IMR-90 (cell line): ENCODE measurements around the gene GRM8. TPM values are rescaled to one million over a fixed set of nuclear protein-coding genes. Genes with fewer than 3 reads are reported as not detected.

ENCODE experiments used
- ATAC-seq: fragments of 200-7000 bp; cut with Tn5 transposase; 2 replicates; pipeline ENCODE4 v1.9.1; 2020; ENCODE audit warnings: low read depth, mild to moderate bottlenecking, moderate library complexity
- BruUV-seq: library from RNA; stranded (reverse); fragments of 400-500 nt; replicated peaks from 2 replicates; lab custom pipeline; 2021; lab: Mats Ljungman, UMichigan
- CTCF ChIA-PET: fragments of 300-600 bp; formaldehyde crosslinking; extraction: SDS; loops from one replicate; lab custom pipeline; 2021; ENCODE audit warnings: antibody characterized with exemption; lab: Yijun Ruan, JAX
- POLR2A ChIA-PET: fragments of 300-600 bp; sonication (Branson Sonifier 250); formaldehyde crosslinking; loops from one replicate; lab custom pipeline; 2022; ENCODE audit warnings: antibody characterized with exemption; ENCODE audit not compliant: unreplicated experiment; lab: Charles Lee
- DNase-seq: peaks from one replicate; pipeline ENCODE4 v3.0.0; 2013
- H2AFZ ChIP-seq: replicated peaks from 2 replicates; pipeline ENCODE3; 2013; ENCODE audit warnings: low read length, mild to moderate bottlenecking; ENCODE audit not compliant: poor library complexity
- H2AK5ac ChIP-seq: 2 replicates; pipeline ENCODE4 v1.6.1; 2013; ENCODE audit warnings: low read depth, low read length, inconsistent platforms
- H2AK9ac ChIP-seq: replicated peaks from 2 replicates; pipeline ENCODE3; 2013; ENCODE audit warnings: mild to moderate bottlenecking, low read depth, low read length, moderate library complexity; ENCODE audit not compliant: poor library complexity
- H2BK120ac ChIP-seq: 2 replicates; pipeline ENCODE4 v1.6.1; 2013; ENCODE audit warnings: low read depth, low read length, inconsistent platforms
- H2BK15ac ChIP-seq: 3 replicates; pipeline ENCODE4 v1.6.1; 2013; ENCODE audit warnings: low read depth, low read length, inconsistent platforms
- H2BK20ac ChIP-seq: 2 replicates; pipeline ENCODE4 v1.6.1; 2013; ENCODE audit warnings: low read depth, mild to moderate bottlenecking, inconsistent platforms, low read length, moderate library complexity
- H2BK5ac ChIP-seq: 2 replicates; pipeline ENCODE4 v1.6.1; 2013; ENCODE audit warnings: mild to moderate bottlenecking, low read depth, low read length, inconsistent platforms; ENCODE audit not compliant: poor library complexity, severe bottlenecking
- H3K14ac ChIP-seq: replicated peaks from 2 replicates; pipeline ENCODE4 v1.6.1; 2013; ENCODE audit warnings: low read depth, low read length, inconsistent platforms
- H3K18ac ChIP-seq: 2 replicates; pipeline ENCODE4 v1.6.1; 2013; ENCODE audit warnings: low read depth, low read length, control low read depth
- H3K23ac ChIP-seq: 2 replicates; pipeline ENCODE4 v1.6.1; 2013; ENCODE audit warnings: low read depth, low read length, inconsistent platforms
- H3K27ac ChIP-seq: 2 replicates; pipeline ENCODE4 v1.5.1; 2013; ENCODE audit warnings: mild to moderate bottlenecking, control low read depth, low read length; ENCODE audit not compliant: insufficient read depth
- H3K27me3 ChIP-seq: 2 replicates; pipeline ENCODE4 v1.6.1; 2013; ENCODE audit warnings: low read length; ENCODE audit not compliant: control insufficient read depth, insufficient read depth
- H3K36me3 ChIP-seq: 2 replicates; pipeline ENCODE4 v1.6.1; 2013; ENCODE audit warnings: low read length, mixed read lengths; ENCODE audit not compliant: control insufficient read depth, insufficient read depth
- H3K4ac ChIP-seq: 2 replicates; pipeline ENCODE4 v1.6.1; 2013; ENCODE audit warnings: low read depth, low read length, inconsistent platforms
- H3K4me1 ChIP-seq: 2 replicates; pipeline ENCODE4 v1.6.1; 2013; ENCODE audit warnings: low read length, mixed read lengths; ENCODE audit not compliant: control insufficient read depth, insufficient read depth
- H3K4me2 ChIP-seq: 2 replicates; pipeline ENCODE4 v1.6.1; 2013; ENCODE audit warnings: low read depth, mild to moderate bottlenecking, control low read depth, low read length, moderate library complexity
- H3K4me3 ChIP-seq: 2 replicates; pipeline ENCODE4 v1.5.1; 2013; ENCODE audit warnings: low read depth, mild to moderate bottlenecking, control low read depth, low read length, moderate library complexity; ENCODE audit not compliant: insufficient read depth
- H3K56ac ChIP-seq: 2 replicates; pipeline ENCODE4 v1.6.1; 2013; ENCODE audit warnings: low read length, inconsistent platforms; ENCODE audit not compliant: insufficient read depth; ENCODE audit errors: extremely low read depth
- H3K79me1 ChIP-seq, 2 experiments: 2 replicates each; pipeline ENCODE4 v1.6.1; 2013; ENCODE audit warnings: low read length in 2 of 2, inconsistent platforms in 1 of 2, low read depth in 1 of 2
- H3K9ac ChIP-seq: 2 replicates; pipeline ENCODE4 v1.6.1; 2013; ENCODE audit warnings: low read depth, low read length, control low read depth
- H3K9me1 ChIP-seq: 2 replicates; pipeline ENCODE4 v1.6.1; 2013; ENCODE audit warnings: low read length, inconsistent platforms; ENCODE audit not compliant: insufficient read depth
- H3K9me3 ChIP-seq: 2 replicates; pipeline ENCODE4 v1.6.1; 2013; ENCODE audit warnings: low read length; ENCODE audit not compliant: control insufficient read depth, insufficient read depth
- H4K20me1 ChIP-seq: 2 replicates; pipeline ENCODE4 v1.6.1; 2013; ENCODE audit warnings: low read length, inconsistent platforms; ENCODE audit not compliant: insufficient read depth
- H4K5ac ChIP-seq: 2 replicates; pipeline ENCODE4 v1.6.1; 2013; ENCODE audit warnings: mild to moderate bottlenecking, low read depth, low read length, control low read depth
- H4K8ac ChIP-seq, 2 experiments: 2 replicates each; pipeline ENCODE4 v1.6.1; 2013; ENCODE audit warnings: low read depth in 2 of 2, low read length in 2 of 2, control low read depth in 1 of 2, inconsistent platforms in 1 of 2
- H4K91ac ChIP-seq: 2 replicates; pipeline ENCODE4 v1.6.1; 2013; ENCODE audit warnings: low read depth, low read length, inconsistent platforms; ENCODE audit not compliant: insufficient read depth
- CHD1 ChIP-seq: IDR thresholded peaks from 2 replicates; pipeline ENCODE4 v1.6.1; 2012; ENCODE audit warnings: low read depth, low read length, improper control_type of control experiment
- CTCF ChIP-seq: conservative IDR thresholded peaks from 2 replicates; pipeline ENCODE4 v1.5.1; 2012; ENCODE audit warnings: mild to moderate bottlenecking, low read depth, low read length, improper control_type of control experiment
- MAFK ChIP-seq: IDR thresholded peaks from 2 replicates; pipeline ENCODE4 v1.6.1; 2012; ENCODE audit warnings: low read depth, low read length, improper control_type of control experiment
- MAZ ChIP-seq: IDR thresholded peaks from 2 replicates; pipeline ENCODE4 v1.6.1; 2012; ENCODE audit warnings: low read depth, mild to moderate bottlenecking, low read length, improper control_type of control experiment, moderate library complexity, borderline replicate concordance
- NFE2L2 ChIP-seq: fragments of 150-350 bp; IDR thresholded peaks from 2 replicates; pipeline ENCODE4 v1.6.1; 2016; ENCODE audit warnings: low read depth, mild to moderate bottlenecking, low read length
- POLR2A ChIP-seq: IDR thresholded peaks from 2 replicates; pipeline ENCODE4 v1.6.1; 2012; ENCODE audit warnings: mild to moderate bottlenecking, low read depth, low read length
- RCOR1 ChIP-seq: IDR thresholded peaks from 2 replicates; pipeline ENCODE4 v1.6.1; 2012; ENCODE audit warnings: mild to moderate bottlenecking, low read length, improper control_type of control experiment; ENCODE audit not compliant: insufficient replicate concordance
- RFX5 ChIP-seq: IDR thresholded peaks from 2 replicates; pipeline ENCODE4 v1.8.0; 2012; ENCODE audit warnings: low read depth, mild to moderate bottlenecking, low read length, moderate library complexity
- WGBS, 2 experiments: methylation state at CpG; one replicate each; pipeline versions ENCODE4 v1.1.5 to v1.1.7; 2013; ENCODE audit warnings: missing lambda C conversion rate in 2 of 2; ENCODE audit not compliant: insufficient read length in 1 of 2; ENCODE audit errors: extremely low coverage in 2 of 2; 5-methylcytosine and 5-hydroxymethylcytosine counted together
- dilution Hi-C: fragments of 300-500 bp; cut with HindIII; formaldehyde crosslinking; loops from one replicate; pipeline ENCODE4 v1.14.3; 2018; ENCODE audit warnings: low sequenced_read_pairs; ENCODE audit not compliant: unreplicated experiment
- in situ Hi-C: fragments of 300-500 bp; cut with MboI; formaldehyde crosslinking; loops from 3 replicates; pipeline ENCODE4 v1.14.3; 2019; ENCODE audit warnings: low sequenced_read_pairs, inconsistent platforms, mixed read lengths
- intact Hi-C: fragments of 100-400 bp; cut with micrococcal nuclease; formaldehyde crosslinking; loops from 2 replicates; pipeline ENCODE4 v1.10.0; 2022
- polyA plus RNA-seq, 3 experiments: library from polyadenylated mRNA; depleted of rRNA; stranded (reverse); fragments of >200 nt; gene quantifications; 2 replicates each; pipeline ENCODE4 v1.2.3, GENCODE V29; 2012; ENCODE audit warnings: low replicate concordance in 1 of 3
- total RNA-seq: library from RNA; depleted of rRNA; stranded (reverse); fragments of >200 nt; gene quantifications from 2 replicates; pipeline ENCODE4 v1.2.3, GENCODE V29; 2012

GRM8 gene
- total and polyA plus RNA-seq, 2 of the 4 experiments (the other 2 are of a cell fraction) = not detected

- Histone ChIP-seq H2AK9ac (peak overlapping the region; percentile 71), H2AFZ (peak overlapping the region; percentile 92), H3K9me3 (no peaks in the 10 kb centered on the region), H3K4me2 (peak overlapping the region; percentile 55), H3K23ac (no peak overlapping the region), H3K4ac (no peak overlapping the region), H4K91ac (no peak overlapping the region), H2BK15ac (no peak overlapping the region), H2BK5ac (no peak overlapping the region), H2BK20ac (no peak overlapping the region), H3K79me1 (no peaks in the 10 kb centered on the region), H2BK120ac (no peak overlapping the region), H3K56ac (no peak overlapping the region), H3K27ac (no peak overlapping the region), H4K20me1 (no peaks in the 10 kb centered on the region), H2AK5ac (no peak overlapping the region), H4K8ac (no peak overlapping the region), H3K4me3 (peak overlapping the region; percentile 4; the same call in 1 of the 2 replicates), H3K36me3 (no peaks in the 10 kb centered on the region), H4K5ac (no peak overlapping the region), H3K18ac (no peak overlapping the region), H3K9ac (no peak overlapping the region), H3K9me1 (no peaks in the 10 kb centered on the region), H3K27me3 (peaks cover 38% of the 10 kb centered on the region), H3K4me1 (peaks cover 6% of the 10 kb centered on the region; the same call in 1 of the 2 replicates), H3K14ac (no peak overlapping the region)
- intact Hi-C loops = loop anchor here (2.0 kb wide), 1 partner anchor 450 kb away; no protein-coding TSS in a partner anchor
- ATAC-seq (no peak), DNase-seq (no peak)
- no TSS peak for BruUV-seq
- dilution Hi-C loops = no loop called here
- no peak for TF ChIP-seq MAFK
- TF ChIP-seq RFX5 = no peak
- no peak for TF ChIP-seq RCOR1
- no peak for TF ChIP-seq POLR2A
- TF ChIP-seq NFE2L2 = no peak
- TF ChIP-seq MAZ = no peak
- TF ChIP-seq CTCF = no peak
- TF ChIP-seq CHD1 = no peak
- CTCF ChIA-PET = interaction anchor here (0.6 kb wide), 1 partner anchor 119 kb away, joined by 3 read pairs; no protein-coding TSS in a partner anchor
- WGBS, 2 experiments = 0% methylated on average over 1 of the region's 11 CpGs; no CpG with 5 or more reads in 1 of the 2 experiments
- in situ Hi-C loops = no loop called here
- POLR2A ChIA-PET = no interaction called here
Observed at GRCh38 chr7:127252377-127252713, 396 bp downstream of the GRM8 start.
